ENCODE data around the gene OSGEP.
A peak's percentile ranks its signal among the peaks of the same experiment; 100 is the strongest.

OSGEP gene

GRCh38 chr14:20454516-20455354 lies at the start of gene OSGEP, which contains the start of gene APEX1:
TSS of gene OSGEP (minus strand) at chr14:20454812. CDS start at chr14:20454683, 129 bp downstream.
TSS of gene APEX1 (plus strand) at chr14:20455226. CDS start at chr14:20455646, 420 bp downstream.
- DNase-seq (ENCODE audit: low read depth in 2 of 2) = peak; percentile 88 to 93

DNA sequence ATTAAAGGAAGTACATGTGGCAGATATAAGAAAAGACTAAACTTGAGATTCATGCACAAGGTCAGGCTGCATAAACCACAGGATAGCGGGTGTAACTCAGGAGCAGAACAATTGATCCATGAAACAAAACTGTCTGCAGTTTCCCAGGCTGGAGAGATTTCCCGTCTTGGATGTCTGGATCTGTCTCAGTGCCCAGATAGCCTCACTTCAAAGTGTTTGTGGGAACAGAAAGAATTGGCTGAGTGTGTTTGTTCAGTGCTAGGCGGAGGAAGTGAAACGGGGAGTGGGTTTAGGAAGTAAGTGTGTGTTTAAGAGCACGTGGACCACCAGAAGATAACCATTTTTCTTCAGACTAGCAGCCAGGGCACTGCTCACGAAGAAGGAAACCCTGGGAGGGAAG lies 49.3 kb upstream of the OSGEP start:
- no peak for DNase-seq (ENCODE audit: low read depth in 2 of 2)

GRCh38 chr14:20501346-20501745 lies 46.7 kb upstream of the OSGEP start:
- DNase-seq (ENCODE audit: low read depth in 2 of 2) = no peak

DNA sequence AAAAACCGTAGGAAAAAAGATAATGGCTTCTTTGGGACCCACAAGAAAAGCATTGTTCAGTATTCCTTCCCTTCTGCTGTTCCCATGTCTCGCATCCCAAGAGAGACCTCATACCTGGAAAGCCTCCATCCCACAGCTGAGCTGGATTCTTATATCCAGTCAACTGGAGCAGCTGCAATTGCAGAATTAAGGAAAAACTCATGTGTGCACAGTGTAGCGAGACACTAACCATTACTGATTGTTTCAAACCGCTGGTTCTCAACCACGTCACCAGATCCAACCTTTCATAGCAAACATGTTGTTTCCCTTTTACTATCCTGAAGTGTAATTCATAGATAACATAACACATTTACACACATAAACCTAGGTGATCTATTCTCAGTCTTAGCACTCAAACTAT lies 45.3 kb upstream of the OSGEP start:
- DNase-seq (ENCODE audit: low read depth in 2 of 2) = no peak

GRCh38 chr14:20499108-20499507 lies 44.5 kb upstream of the OSGEP start:
- DNase-seq (ENCODE audit: low read depth in 2 of 2) = no peak

- DNase-seq (ENCODE audit: low read depth in 2 of 2) = no peak
Measured at GRCh38 chr14:20498622-20499021, 44.0 kb upstream of the OSGEP start.

DNA sequence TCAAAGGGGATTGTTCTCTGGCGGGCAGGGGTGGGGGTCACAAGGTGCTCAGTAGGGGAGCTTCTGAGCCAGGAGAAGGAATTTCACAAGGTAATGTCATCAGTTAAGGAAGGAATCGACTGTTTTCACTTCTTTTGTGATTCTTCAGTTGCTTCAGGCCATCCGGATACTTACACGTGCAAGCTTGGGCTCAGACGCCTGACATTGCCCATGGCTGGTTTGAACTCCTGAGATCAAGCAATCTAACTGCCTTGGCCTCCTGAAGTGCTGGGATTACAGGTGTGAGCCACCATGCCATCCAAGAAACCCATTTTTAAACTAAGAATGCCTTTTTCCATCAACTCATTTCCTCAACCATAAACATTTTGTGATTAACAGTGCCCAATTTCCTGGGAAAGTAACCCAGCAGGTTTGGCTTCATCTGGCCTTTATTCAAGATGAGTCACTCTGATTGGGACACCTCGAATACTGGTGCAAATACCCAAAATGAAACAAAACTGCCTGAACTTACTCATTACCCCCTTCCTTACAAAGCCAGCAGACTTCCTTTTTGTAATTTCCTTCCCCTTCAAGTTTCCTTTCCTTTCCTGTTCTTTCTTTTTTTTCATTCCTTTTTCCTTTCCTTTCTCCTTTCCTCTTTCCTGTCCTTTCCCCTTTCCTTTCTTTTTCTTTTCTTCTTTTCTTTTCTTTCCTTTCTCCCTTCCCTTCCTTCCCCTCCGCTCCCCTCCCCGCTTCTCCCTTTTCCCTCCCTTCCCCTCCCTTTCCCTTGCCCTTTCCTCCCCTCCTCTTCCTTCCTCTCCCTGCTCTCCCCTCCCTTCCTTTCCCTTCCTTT lies 40.5 kb upstream of the OSGEP start:
- no peak for DNase-seq (ENCODE audit: low read depth in 2 of 2)

DNA sequence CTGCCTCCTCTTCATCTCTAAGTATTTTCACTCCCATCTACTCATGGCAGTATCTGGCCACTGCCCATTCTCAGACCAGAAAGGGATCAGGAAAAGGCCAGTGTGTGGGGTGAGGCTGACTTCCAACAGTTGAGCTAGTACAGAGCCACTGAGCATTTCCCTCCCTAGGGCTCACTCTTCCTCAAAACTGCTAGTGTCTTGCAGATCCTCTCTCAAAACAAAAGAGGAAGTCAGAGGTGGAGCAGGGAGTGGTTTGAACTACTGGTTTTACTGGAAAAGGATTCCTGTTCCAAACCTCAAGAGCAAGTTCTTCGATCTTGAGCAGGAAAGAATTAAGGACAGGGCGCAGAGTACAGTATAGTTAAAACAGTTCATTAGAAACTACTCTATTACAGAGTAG lies 39.0 kb upstream of the OSGEP start:
- no peak for DNase-seq (ENCODE audit: low read depth in 2 of 2)

DNA sequence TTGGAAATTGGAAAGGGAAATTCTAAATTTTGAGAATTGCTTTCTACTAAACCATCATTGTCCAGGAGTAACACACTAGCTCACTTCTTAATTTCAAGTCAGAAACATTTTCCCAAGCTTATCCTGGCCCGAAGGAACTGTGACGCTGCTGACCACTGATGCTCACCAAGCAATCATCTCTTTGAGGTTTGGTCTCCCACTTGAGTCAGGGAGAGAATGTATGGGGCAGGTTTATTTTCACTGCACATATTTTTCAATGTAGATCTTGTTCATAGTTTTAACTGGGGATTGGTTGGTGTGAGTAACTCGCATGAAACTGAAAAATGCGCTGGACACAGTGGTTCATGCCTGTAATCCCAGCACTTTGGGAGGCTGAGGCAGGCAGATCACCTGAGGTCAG lies 37.9 kb upstream of the OSGEP start:
- DNase-seq (ENCODE audit: low read depth in 2 of 2) = no peak

DNA sequence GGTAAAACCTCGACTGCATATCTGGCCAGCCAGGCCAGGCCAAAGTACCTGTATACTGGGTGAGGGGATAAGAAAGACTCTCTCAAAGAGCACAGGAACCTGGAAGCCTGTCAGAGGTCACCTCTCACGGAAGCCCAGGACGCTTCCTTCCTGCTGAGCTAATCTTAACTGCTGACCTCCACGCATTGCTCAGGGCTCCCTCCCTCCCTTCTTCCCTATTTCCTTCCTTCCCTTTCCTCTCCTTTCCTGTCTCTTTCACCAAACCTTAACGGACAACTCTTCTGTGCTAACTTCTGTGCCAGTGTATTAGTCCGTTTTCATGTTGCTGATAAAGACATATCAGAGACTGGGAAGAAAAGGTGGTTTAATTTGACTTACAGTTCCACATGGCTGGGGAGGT lies 36.0 kb upstream of the OSGEP start:
- DNase-seq (ENCODE audit: low read depth in 2 of 2) = no peak

- DNase-seq (ENCODE audit: low read depth in 2 of 2) = no peak
Measured at GRCh38 chr14:20489093-20489994, 34.7 kb upstream of the OSGEP start.

DNA sequence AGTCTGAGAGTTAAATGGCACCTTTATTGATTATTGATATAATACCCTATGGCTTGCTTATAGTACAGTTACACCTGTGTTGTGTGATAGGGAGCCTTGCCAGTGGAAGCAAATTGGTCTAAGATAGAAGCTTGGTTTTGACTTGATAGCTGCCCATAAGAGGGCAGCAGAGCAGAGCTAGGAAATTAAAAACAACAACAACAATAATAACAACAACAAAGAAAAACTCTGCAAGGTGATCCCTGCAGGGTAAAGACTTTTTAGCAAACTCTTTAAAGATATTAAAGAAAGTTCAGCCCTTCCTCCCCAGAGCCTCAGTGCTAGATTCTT lies 32.7 kb upstream of the OSGEP start:
- no peak for DNase-seq (ENCODE audit: low read depth in 2 of 2)

GRCh38 chr14:20486684-20487395 lies 32.2 kb upstream of the OSGEP start:
- DNase-seq (ENCODE audit: low read depth in 2 of 2) = no peak

DNA sequence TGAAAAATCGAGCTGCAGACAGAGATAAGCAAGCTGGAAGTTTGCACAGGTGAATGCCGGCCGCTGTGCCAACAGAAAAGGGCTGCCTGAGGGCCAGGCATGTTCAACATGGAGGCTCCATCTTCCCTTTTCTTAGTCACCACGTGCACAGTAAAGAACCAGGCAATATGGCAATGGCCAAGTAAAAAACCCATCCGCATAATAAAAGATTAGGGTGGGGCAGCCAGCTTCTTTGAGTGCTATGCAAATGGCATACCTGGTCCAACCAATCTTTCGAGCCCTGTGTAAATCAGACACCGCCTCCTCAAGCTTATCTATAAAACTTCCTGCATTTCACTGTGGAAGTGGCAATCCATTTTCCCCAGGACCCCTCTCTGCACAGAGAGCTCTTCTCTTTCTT lies 31.3 kb upstream of the OSGEP start:
- no peak for DNase-seq (ENCODE audit: low read depth in 2 of 2)

DNA sequence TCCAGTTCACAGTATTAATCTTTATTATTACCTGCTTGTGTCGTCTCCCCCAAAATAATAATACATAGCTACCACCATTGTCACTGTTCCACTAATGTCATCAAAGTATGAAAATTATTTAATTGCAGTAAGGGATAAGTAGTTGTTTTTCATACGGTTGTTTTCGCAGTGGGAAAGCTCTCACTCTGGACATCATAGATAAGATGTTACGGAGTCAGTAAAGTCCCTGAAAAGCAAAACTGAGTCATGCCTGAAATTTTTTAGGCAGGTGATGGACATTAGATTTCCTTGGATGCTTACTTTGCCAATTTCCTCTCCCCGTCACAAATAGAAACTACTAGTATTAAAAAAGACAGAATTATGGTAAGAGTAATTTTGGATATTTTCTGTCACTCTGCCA lies 27.8 kb upstream of the OSGEP start:
- no peak for DNase-seq (ENCODE audit: low read depth in 2 of 2)

DNA sequence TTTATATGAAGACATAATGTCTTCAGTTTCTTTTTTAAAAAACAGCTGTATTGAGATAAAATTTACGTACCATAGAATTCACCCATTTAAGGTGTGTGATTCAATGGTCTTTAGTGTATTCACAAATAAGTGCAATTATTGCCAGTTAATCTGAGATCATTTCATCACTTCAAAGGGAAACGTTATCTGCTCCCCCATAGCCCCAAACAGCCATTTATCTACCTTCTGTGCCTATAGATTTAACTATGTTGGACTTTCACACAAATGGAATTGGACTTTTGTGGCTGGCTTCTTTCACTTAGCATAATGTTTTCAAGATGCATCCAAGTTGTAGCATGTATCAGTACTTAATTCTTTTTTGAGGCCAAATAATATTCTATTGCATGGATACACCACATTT lies 24.3 kb upstream of the OSGEP start:
- no peak for DNase-seq (ENCODE audit: low read depth in 2 of 2)

DNA sequence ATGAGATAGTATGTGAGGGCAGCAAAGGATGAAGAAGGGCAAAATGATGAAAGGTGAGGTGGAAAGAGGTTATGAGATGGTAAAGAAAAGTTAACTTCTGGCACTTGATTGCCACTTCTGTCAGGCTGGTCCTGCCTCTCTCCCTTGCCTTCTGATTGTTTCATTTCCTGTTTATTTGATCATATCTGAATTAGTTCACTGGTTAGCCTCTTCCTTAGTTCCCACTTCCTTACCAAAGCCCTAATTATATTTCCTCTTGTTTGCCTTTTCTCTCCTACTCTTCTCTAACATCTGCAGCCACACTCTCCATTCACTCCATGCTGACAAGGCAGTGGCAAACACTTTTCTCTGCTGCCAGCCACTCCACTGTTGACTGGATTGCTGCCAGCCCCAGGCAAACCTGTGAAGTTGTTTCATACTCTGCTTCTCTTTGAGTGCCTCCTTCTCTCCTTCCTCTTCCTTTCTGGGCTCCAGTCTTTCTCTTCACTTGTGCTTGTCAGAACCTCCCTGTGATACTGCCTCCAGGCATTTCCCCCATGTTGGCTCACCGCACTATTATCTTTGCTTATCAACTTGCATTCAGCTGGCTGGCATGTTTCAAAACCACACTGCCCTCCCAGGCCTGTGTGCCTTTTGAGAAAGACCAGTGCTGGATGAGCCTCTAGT lies 22.7 kb upstream of the OSGEP start:
- DNase-seq (ENCODE audit: low read depth in 2 of 2) = no peak

- DNase-seq (ENCODE audit: low read depth in 2 of 2) = no peak
Measured at GRCh38 chr14:20476776-20477175, 22.2 kb upstream of the OSGEP start.

DNA sequence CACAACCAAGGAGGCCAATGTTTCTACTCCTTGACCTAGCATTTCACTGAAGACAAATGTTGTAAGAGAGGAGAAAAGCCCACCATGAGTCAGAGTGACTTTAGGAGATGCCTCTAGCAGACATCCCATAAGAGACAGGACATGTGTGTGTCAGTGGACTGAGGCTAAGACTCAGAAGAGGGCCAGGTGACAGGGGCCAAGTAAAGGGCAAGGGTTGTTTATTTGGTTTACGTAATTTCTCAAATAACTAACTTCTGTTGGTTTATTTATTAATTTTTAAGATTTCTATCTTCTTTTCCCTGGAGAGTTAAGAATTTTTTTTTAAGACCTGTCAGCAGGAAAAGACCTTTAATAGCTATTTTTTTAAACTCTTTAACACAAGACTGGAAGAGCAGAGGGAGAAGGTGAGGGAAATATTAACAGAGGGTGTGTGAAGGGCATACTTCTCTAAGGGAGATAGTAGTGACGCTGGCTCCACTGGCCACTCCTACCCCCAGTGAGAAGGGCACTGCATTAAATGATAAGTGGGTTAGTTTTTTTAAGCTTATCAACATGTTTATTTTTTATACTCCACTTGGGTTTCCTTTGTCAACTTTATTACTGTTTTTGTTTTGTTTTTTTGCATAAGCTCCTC lies 18.0 kb upstream of the OSGEP start:
- DNase-seq (ENCODE audit: low read depth in 2 of 2) = no peak

DNA sequence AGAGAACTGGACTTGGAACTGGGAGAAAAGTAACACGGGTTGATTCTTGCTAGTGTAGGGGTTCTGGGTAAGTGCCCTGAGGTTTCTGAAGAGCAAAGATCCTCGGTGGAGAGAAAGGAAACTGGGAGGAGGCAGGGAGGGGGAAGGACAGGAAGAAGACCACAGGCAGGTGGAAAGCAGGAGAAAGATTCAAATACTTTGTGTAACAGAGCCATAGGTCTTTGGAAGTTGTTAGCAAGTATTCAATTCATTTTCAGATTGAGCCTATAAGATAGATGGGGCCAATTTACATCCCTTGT lies 15.9 kb upstream of the OSGEP start:
- DNase-seq (ENCODE audit: low read depth in 2 of 2) = no peak
